Astrocyte (in vitro differentiated cells and primary cell): Measurements from ENCODE around the gene OLIG1. TPM values are rescaled to one million over a fixed set of nuclear protein-coding genes. Genes with fewer than 3 reads are reported as not detected.

Experiments
- DNase-seq: peaks from one replicate; pipeline ENCODE4 v3.0.0-alpha.2; 2010; ENCODE audit warnings: low read depth
- FAIRE-seq: peaks from 2 replicates; lab custom pipeline; 2011; peaks lifted over from hg19 to GRCh38; lab: Jason Lieb, UNC
- H2AFZ ChIP-seq: 2 replicates; pipeline ENCODE4 v1.6.0; 2012; ENCODE audit warnings: low read depth, low read length, inconsistent platforms
- H3K27ac ChIP-seq: 2 replicates; pipeline ENCODE4 v1.5.1; 2011; ENCODE audit warnings: low read depth, low read length, inconsistent platforms
- H3K27me3 ChIP-seq: 2 replicates; pipeline ENCODE4 v1.6.0; 2011; ENCODE audit warnings: low read length, inconsistent platforms; ENCODE audit not compliant: insufficient read depth
- H3K36me3 ChIP-seq: 2 replicates; pipeline ENCODE4 v1.5.1; 2011; ENCODE audit warnings: low read length, inconsistent platforms; ENCODE audit not compliant: insufficient read depth
- H3K4me1 ChIP-seq: 2 replicates; pipeline ENCODE4 v1.5.1; 2011; ENCODE audit warnings: low read length, inconsistent platforms; ENCODE audit not compliant: insufficient read depth
- H3K4me2 ChIP-seq: 2 replicates; pipeline ENCODE4 v1.6.0; 2012; ENCODE audit warnings: low read length, inconsistent platforms
- H3K4me3 ChIP-seq: 2 replicates; pipeline ENCODE4 v1.5.1; 2011; ENCODE audit warnings: low read depth, mild to moderate bottlenecking, low read length, inconsistent platforms; ENCODE audit not compliant: insufficient read depth
- H3K79me2 ChIP-seq: 2 replicates; pipeline ENCODE4 v1.6.0; 2012; ENCODE audit warnings: mild to moderate bottlenecking, low read length, inconsistent platforms; ENCODE audit not compliant: insufficient read depth
- H3K9ac ChIP-seq: 2 replicates; pipeline ENCODE4 v1.6.0; 2012; ENCODE audit warnings: mild to moderate bottlenecking, low read length, inconsistent platforms
- H3K9me3 ChIP-seq: 2 replicates; pipeline ENCODE4 v1.5.1; 2012; ENCODE audit warnings: low read depth, mild to moderate bottlenecking, low read length, inconsistent platforms; ENCODE audit not compliant: insufficient read depth
- H4K20me1 ChIP-seq: 2 replicates; pipeline ENCODE4 v1.6.0; 2012; ENCODE audit warnings: low read length, inconsistent platforms; ENCODE audit not compliant: insufficient read depth
- H3K27ac Mint-ChIP-seq: one replicate; pipeline ENCODE4 v1.8.0; 2021; ENCODE audit warnings: mild to moderate bottlenecking, mixed read lengths; ENCODE audit not compliant: unreplicated experiment
- H3K27me3 Mint-ChIP-seq: one replicate; pipeline ENCODE4 v1.8.0; 2021; ENCODE audit warnings: low read depth, mixed read lengths; ENCODE audit not compliant: unreplicated experiment
- H3K36me3 Mint-ChIP-seq: one replicate; pipeline ENCODE4 v1.8.0; 2021; ENCODE audit warnings: low read depth, mixed read lengths; ENCODE audit not compliant: unreplicated experiment
- H3K4me1 Mint-ChIP-seq: one replicate; pipeline ENCODE4 v1.8.0; 2021; ENCODE audit warnings: low read depth, mixed read lengths; ENCODE audit not compliant: unreplicated experiment
- H3K4me3 Mint-ChIP-seq: one replicate; pipeline ENCODE4 v1.8.0; 2021; ENCODE audit warnings: mild to moderate bottlenecking, moderate library complexity, mixed read lengths; ENCODE audit not compliant: unreplicated experiment
- H3K9me3 Mint-ChIP-seq: one replicate; pipeline ENCODE4 v1.8.0; 2021; ENCODE audit warnings: mild to moderate bottlenecking, mixed read lengths; ENCODE audit not compliant: unreplicated experiment
- CTCF ChIP-seq: IDR thresholded peaks from 2 replicates; pipeline ENCODE4 v1.5.1; 2011; ENCODE audit warnings: low read depth, mild to moderate bottlenecking, inconsistent platforms, low read length, moderate library complexity; ENCODE audit not compliant: insufficient read depth
- EZH2 ChIP-seq: IDR thresholded peaks from 2 replicates; pipeline ENCODE4 v1.6.1; 2012; ENCODE audit warnings: mild to moderate bottlenecking, low read length, inconsistent platforms; ENCODE audit not compliant: insufficient read depth
- total RNA-seq: library from RNA; stranded (reverse); gene quantifications from 2 replicates; pipeline ENCODE4 v1.2.1, GENCODE V29; 2021

Gene OLIG1
- total RNA-seq, 1 donor from 2014 or later: not detected

GRCh38 chr21:33070998-33071769 lies 1.2 kb downstream of the OLIG1 start:
- peaks cover 59% of the 10 kb centered on the region for H3K27me3 Mint-ChIP-seq
- DNase-seq (no peak), FAIRE-seq (no peak)
- no peak overlapping the region for H3K4me3 ChIP-seq
- H4K20me1 ChIP-seq: no peaks in the 10 kb centered on the region
- no peak overlapping the region for H3K27ac Mint-ChIP-seq
- no peaks in the 10 kb centered on the region for H3K36me3 ChIP-seq
- no peak overlapping the region for H3K27ac ChIP-seq
- H3K79me2 ChIP-seq: no peaks in the 10 kb centered on the region
- no peaks in the 10 kb centered on the region for H3K4me1 ChIP-seq
- no peak overlapping the region for H2AFZ ChIP-seq
- H3K27me3 ChIP-seq: peaks cover 89% of the 10 kb centered on the region
- H3K4me1 Mint-ChIP-seq: peaks cover 10% of the 10 kb centered on the region
- H3K9ac ChIP-seq: no peak overlapping the region
- peaks cover 6% of the 10 kb centered on the region for H3K9me3 ChIP-seq
- peak overlapping the region; percentile 78 for H3K4me2 ChIP-seq
- TF ChIP-seq CTCF (no peak), EZH2 (peak; percentile 77)
- H3K4me3 Mint-ChIP-seq: peak overlapping the region; percentile 71
- H3K9me3 Mint-ChIP-seq: peaks cover 9% of the 10 kb centered on the region
- H3K36me3 Mint-ChIP-seq: no peaks in the 10 kb centered on the region

GRCh38 chr21:33071770-33072306 lies 1.9 kb downstream of the OLIG1 start:
- H3K36me3 Mint-ChIP-seq: no peaks in the 10 kb centered on the region
- H3K4me3 ChIP-seq: peak overlapping the region; percentile 36
- no peak overlapping the region for H3K27ac ChIP-seq

More at GRCh38 chr21:33071770-33072306, 1.9 kb downstream of the OLIG1 start:
- DNase-seq: peak; percentile 2
- H3K27me3 ChIP-seq: peaks cover 89% of the 10 kb centered on the region
- no peaks in the 10 kb centered on the region for H3K4me1 ChIP-seq
- H3K4me2 ChIP-seq: peak overlapping the region; percentile 78
- peaks cover 10% of the 10 kb centered on the region for H3K4me1 Mint-ChIP-seq
- peak; percentile 25 for TF ChIP-seq EZH2
- TF ChIP-seq CTCF: no peak
- no peak for FAIRE-seq
- peaks cover 9% of the 10 kb centered on the region for H3K9me3 Mint-ChIP-seq
- H3K27me3 Mint-ChIP-seq: peaks cover 57% of the 10 kb centered on the region
- no peaks in the 10 kb centered on the region for H3K36me3 ChIP-seq
- H3K4me3 Mint-ChIP-seq: peak overlapping the region; percentile 71
- H4K20me1 ChIP-seq: no peaks in the 10 kb centered on the region
- no peaks in the 10 kb centered on the region for H3K79me2 ChIP-seq
- H3K9me3 ChIP-seq: peaks cover 6% of the 10 kb centered on the region
- H3K9ac ChIP-seq: no peak overlapping the region
- H3K27ac Mint-ChIP-seq: no peak overlapping the region
- H2AFZ ChIP-seq: no peak overlapping the region
